SK-N-SH (cell line): ENCODE data around the gene ETF1. TPM values are rescaled to one million over a fixed set of nuclear protein-coding genes. Genes with fewer than 3 reads are reported as not detected.
A peak's percentile ranks its signal among the peaks of the same experiment; 100 is the strongest.

Experiments used
- CTCF ChIA-PET: fragments of 300-600, 350-600 bp; formaldehyde crosslinking; extraction: SDS; loops from one replicate; lab custom pipeline; 2021; lab: Yijun Ruan, JAX
- POLR2A ChIA-PET: fragments of 350-600 bp; sonication (Branson Sonifier 250); formaldehyde crosslinking; extraction: SDS; loops from one replicate; lab custom pipeline; 2020; ENCODE audit warnings: antibody characterized with exemption, inconsistent platforms; lab: Yijun Ruan, JAX
- DNase-seq: peaks from one replicate; pipeline ENCODE4 v3.0.0; 2012
- H2AFZ ChIP-seq: fragments of 200-600 bp; sonication (generic); 2 replicates; pipeline ENCODE4 v1.8.1; 2016; ENCODE audit warnings: antibody characterized with exemption, mild to moderate bottlenecking, low read depth
- H3F3A ChIP-seq: fragments of 200-600 bp; sonication (generic); replicated peaks from 2 replicates; pipeline ENCODE3; 2016; ENCODE audit warnings: antibody characterized with exemption, mild to moderate bottlenecking; ENCODE audit not compliant: insufficient read depth
- H3K27ac ChIP-seq, 2 experiments: fragments of 200-500 bp in 1 of 2; fragments of 200-600 bp in 1 of 2; sonication (Bioruptor generic) in 1 of 2; sonication (generic), shearing (Covaris generic) in 1 of 2; 2 replicates each; pipeline versions ENCODE4 v1.5.1 to v1.6.1; 2014 to 2016; ENCODE audit warnings: low read depth in 2 of 2, inconsistent platforms in 1 of 2, low read length in 1 of 2, mild to moderate bottlenecking in 1 of 2, mixed read lengths in 1 of 2
- H3K27me3 ChIP-seq: fragments of 200-600 bp; sonication (generic), shearing (Covaris generic); 2 replicates; pipeline ENCODE4 v1.6.1; 2016; ENCODE audit warnings: mixed run types; ENCODE audit not compliant: insufficient read depth
- H3K36me3 ChIP-seq, 2 experiments: fragments of 200-500 bp in 1 of 2; fragments of 200-600 bp in 1 of 2; sonication (Bioruptor generic) in 1 of 2; sonication (generic) in 1 of 2; replicated peaks in 1 of 2; 2 replicates each; pipeline versions ENCODE3 to v1.5.1; 2014 to 2016; ENCODE audit warnings: low read length in 1 of 2, mild to moderate bottlenecking in 1 of 2; ENCODE audit not compliant: insufficient read depth in 2 of 2, control insufficient read depth in 1 of 2
- H3K4me1 ChIP-seq, 2 experiments: fragments of 200-500 bp in 1 of 2; fragments of 200-600 bp in 1 of 2; sonication (Bioruptor generic) in 1 of 2; sonication (generic), shearing (Covaris generic) in 1 of 2; 2 replicates each; pipeline versions ENCODE4 v1.5.1 to v1.6.1; 2014 to 2016; ENCODE audit warnings: low read depth in 1 of 2, low read length in 1 of 2, mixed run types in 1 of 2; ENCODE audit not compliant: insufficient read depth in 2 of 2, control insufficient read depth in 1 of 2
- H3K4me2 ChIP-seq: fragments of 200-600 bp; sonication (generic), shearing (Covaris generic); 2 replicates; pipeline ENCODE4 v1.6.1; 2017; ENCODE audit warnings: mixed run types
- H3K4me3 ChIP-seq, 2 experiments: fragments of 200-500 bp in 1 of 2; fragments of 200-600 bp in 1 of 2; sonication (Bioruptor generic) in 1 of 2; sonication (generic), shearing (Covaris generic) in 1 of 2; 2 replicates each; pipeline versions ENCODE4 v1.5.1 to v1.8.1; 2014 to 2016; ENCODE audit warnings: low read depth in 2 of 2, inconsistent platforms in 1 of 2, low read length in 1 of 2, mild to moderate bottlenecking in 1 of 2, mixed read lengths in 1 of 2, moderate library complexity in 1 of 2
- H3K79me2 ChIP-seq: fragments of 200-600 bp; sonication (generic); 2 replicates; pipeline ENCODE4 v1.8.1; 2017; ENCODE audit warnings: mild to moderate bottlenecking; ENCODE audit not compliant: insufficient read depth
- H3K9ac ChIP-seq: fragments of 200-600 bp; sonication (generic); 2 replicates; pipeline ENCODE4 v1.6.1; 2017; ENCODE audit warnings: mixed run types
- H3K9me2 ChIP-seq: fragments of 200-600 bp; sonication (generic); 2 replicates; pipeline ENCODE4 v1.6.1; 2017; ENCODE audit warnings: mixed run types
- H3K9me3 ChIP-seq: fragments of 200-600 bp; sonication (generic); 2 replicates; pipeline ENCODE4 v1.6.1; 2017; ENCODE audit warnings: mixed run types, mild to moderate bottlenecking, moderate library complexity
- H4K20me1 ChIP-seq: fragments of 200-600 bp; sonication (generic); 2 replicates; pipeline ENCODE4 v1.6.1; 2017; ENCODE audit warnings: mild to moderate bottlenecking, mixed run types; ENCODE audit not compliant: insufficient read depth
- CHD2 ChIP-seq: fragments of 150-350 bp; IDR thresholded peaks from 2 replicates; pipeline ENCODE4 v1.6.1; 2018; ENCODE audit warnings: low read length; ENCODE audit not compliant: partially characterized antibody
- EP300 ChIP-seq, 2 experiments: IDR thresholded peaks; 2 replicates each; pipeline versions ENCODE4 v1.4.0 to v1.6.1; 2012; ENCODE audit warnings: borderline replicate concordance in 1 of 2, low read depth in 1 of 2, low read length in 1 of 2
- FOSL2 ChIP-seq: IDR thresholded peaks from 2 replicates; pipeline ENCODE4 v1.4.0; 2012; ENCODE audit warnings: low read depth, mild to moderate bottlenecking, moderate library complexity, borderline replicate concordance
- FOXJ3 ChIP-seq: sonication (generic); formaldehyde crosslinking; IDR thresholded peaks from 2 replicates; pipeline ENCODE4 v1.5.1; 2020; ENCODE audit warnings: mild to moderate bottlenecking, missing genetic modification reagents
- GATA2 ChIP-seq: sonication (generic); formaldehyde crosslinking; IDR thresholded peaks from 2 replicates; pipeline ENCODE4 v1.5.0; 2020; ENCODE audit warnings: mild to moderate bottlenecking, missing genetic modification reagents
- JUND ChIP-seq: IDR thresholded peaks from 2 replicates; pipeline ENCODE4 v1.4.0; 2012
- MEF2A ChIP-seq: IDR thresholded peaks from 2 replicates; pipeline ENCODE4 v1.4.0; 2012; ENCODE audit warnings: low read depth, borderline replicate concordance
- MXI1 ChIP-seq: IDR thresholded peaks from 2 replicates; pipeline ENCODE4 v1.6.1; 2012; ENCODE audit warnings: mild to moderate bottlenecking, low read depth, low read length, improper control_type of control experiment
- NFIC ChIP-seq: IDR thresholded peaks from 2 replicates; pipeline ENCODE4 v1.4.0; 2012; ENCODE audit warnings: borderline replicate concordance
- NRF1 ChIP-seq: IDR thresholded peaks from 2 replicates; pipeline ENCODE4 v1.6.1; 2012; ENCODE audit warnings: low read depth, mild to moderate bottlenecking, low read length
- POLR2AphosphoS5 ChIP-seq: IDR thresholded peaks from 2 replicates; pipeline ENCODE4 v1.6.1; 2012; ENCODE audit warnings: low read depth, low read length
- RAD21 ChIP-seq: IDR thresholded peaks from 2 replicates; pipeline ENCODE4 v1.6.1; 2012; ENCODE audit warnings: mild to moderate bottlenecking, low read length
- RCOR1 ChIP-seq: fragments of 150-350 bp; IDR thresholded peaks from 2 replicates; pipeline ENCODE4 v1.6.1; 2017; ENCODE audit warnings: antibody characterized with exemption, low read length
- RFX5 ChIP-seq: IDR thresholded peaks from 2 replicates; pipeline ENCODE4 v1.6.1; 2012; ENCODE audit warnings: mild to moderate bottlenecking, improper control_type of control experiment, low read length
- RXRA ChIP-seq: IDR thresholded peaks from 2 replicates; pipeline ENCODE4 v1.4.0; 2012; ENCODE audit warnings: low read depth, mild to moderate bottlenecking, borderline replicate concordance
- SMC3 ChIP-seq: IDR thresholded peaks from 2 replicates; pipeline ENCODE4 v1.6.1; 2012; ENCODE audit warnings: low read depth, low read length, improper control_type of control experiment
- TAF1 ChIP-seq: IDR thresholded peaks from 2 replicates; pipeline ENCODE4 v1.6.1; 2012; ENCODE audit warnings: low read depth, mild to moderate bottlenecking, low read length, moderate library complexity, borderline replicate concordance
- WGBS: methylation state at CpG from one replicate; pipeline ENCODE4 v1.1.6; 2017; ENCODE audit warnings: low lambda C conversion rate; 5-methylcytosine and 5-hydroxymethylcytosine counted together
- polyA plus RNA-seq, 3 experiments: library from polyadenylated mRNA; depleted of rRNA; stranded (reverse); fragments of >200 nt; gene quantifications; 2 replicates each; pipeline ENCODE4 v1.2.3, GENCODE V29; 2012
- TF ChIP-seq, protein P1 (sequence below): IDR thresholded peaks from 2 replicates; pipeline ENCODE4 v1.6.1; 2012; ENCODE audit warnings: mild to moderate bottlenecking, low read depth, low read length, moderate library complexity
- TF ChIP-seq, protein P2 (sequence below): IDR thresholded peaks from 2 replicates; pipeline ENCODE4; 2012
- TF ChIP-seq, protein P3 (sequence below): IDR thresholded peaks from 2 replicates; pipeline ENCODE4 v1.4.0; 2012; ENCODE audit warnings: low read depth, borderline replicate concordance
- TF ChIP-seq, protein P4 (sequence below): IDR thresholded peaks from 2 replicates; pipeline ENCODE4 v1.4.0; 2012; ENCODE audit warnings: low read depth
- TF ChIP-seq, protein P5 (sequence below): fragments of 150-350 bp; IDR thresholded peaks from 2 replicates; pipeline ENCODE4 v1.6.1; 2016; ENCODE audit warnings: mild to moderate bottlenecking, low read depth, low read length
- TF ChIP-seq, protein P6 (sequence below): fragments of 150-350 bp; IDR thresholded peaks from 2 replicates; pipeline ENCODE4 v1.6.1; 2017; ENCODE audit warnings: antibody characterized with exemption, low read length, low read depth, borderline replicate concordance
- TF ChIP-seq, protein P7 (sequence below): IDR thresholded peaks from 2 replicates; pipeline ENCODE4 v1.4.0; 2012; ENCODE audit warnings: low read depth, borderline replicate concordance

The ETF1 gene
- polyA plus RNA-seq, 1 of the 3 experiments (the other 2 are of a cell fraction), result 36.7 TPM

DNA sequence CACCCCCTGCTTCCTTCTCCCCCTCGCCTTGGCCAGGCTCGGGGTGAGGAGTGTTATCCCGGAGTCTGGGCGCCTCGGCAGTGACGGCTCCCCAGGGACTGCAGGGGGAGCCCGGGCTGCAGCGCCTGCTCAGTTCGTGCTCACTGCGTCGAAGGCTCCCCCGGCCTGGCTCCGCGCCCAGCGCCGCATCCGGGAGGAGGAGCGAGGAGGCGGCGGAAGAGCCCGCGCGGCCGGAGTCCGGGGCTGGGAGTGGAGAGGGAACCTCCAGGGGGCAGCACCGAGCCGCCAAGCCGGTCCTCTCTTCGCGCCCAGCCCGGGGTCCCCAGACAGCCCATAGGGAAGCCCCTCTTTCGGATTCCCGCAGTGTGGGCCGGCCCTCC, 79.0 kb downstream of the ETF1 start:
- ChIA-PET POLR2A (interaction anchor here (1.5 to 3.2 kb wide), 5 partner anchors 14 to 79 kb away, joined by 4 to 22 read pairs (median 16); partner anchors contain the start of gene ETF1), CTCF (interaction anchor here (0.6 to 11.7 kb wide), 25 partner anchors 9 to 939 kb away, joined by 3 to 196 read pairs (median 5); partner anchors contain the start of genes ETF1, KDM3B and SPATA24)
- H3K4me2 ChIP-seq, result peak overlapping the region; percentile 98
- no peaks in the 10 kb centered on the region for H3K27me3 ChIP-seq
- peak overlapping the region; percentile 96 to 99 for H3K27ac ChIP-seq
- H2AFZ ChIP-seq, result peak overlapping the region; percentile 89; the same call in 1 of the 2 replicates
- DNase-seq, result peak; percentile 95
- peaks cover 34% of the 10 kb centered on the region for H4K20me1 ChIP-seq
- no peaks in the 10 kb centered on the region for H3K9me3 ChIP-seq
- WGBS, result no CpG with 5 or more reads among the region's 34 CpGs
- peaks cover 21% of the 10 kb centered on the region for H3F3A ChIP-seq
- peak overlapping the region; percentile 81 to 83 for H3K4me3 ChIP-seq
- H3K79me2 ChIP-seq, result peaks cover 12% of the 10 kb centered on the region; the same call in 1 of the 2 replicates
- peaks cover 0 to 13% of the 10 kb centered on the region in 2 experiments for H3K36me3 ChIP-seq
- H3K9ac ChIP-seq, result peak overlapping the region; percentile 97
- peaks cover 9 to 19% of the 10 kb centered on the region in 2 experiments; a peak in 1 of 4 replicates for H3K4me1 ChIP-seq
- no peaks in the 10 kb centered on the region for H3K9me2 ChIP-seq
- TF ChIP-seq, protein P1, sequence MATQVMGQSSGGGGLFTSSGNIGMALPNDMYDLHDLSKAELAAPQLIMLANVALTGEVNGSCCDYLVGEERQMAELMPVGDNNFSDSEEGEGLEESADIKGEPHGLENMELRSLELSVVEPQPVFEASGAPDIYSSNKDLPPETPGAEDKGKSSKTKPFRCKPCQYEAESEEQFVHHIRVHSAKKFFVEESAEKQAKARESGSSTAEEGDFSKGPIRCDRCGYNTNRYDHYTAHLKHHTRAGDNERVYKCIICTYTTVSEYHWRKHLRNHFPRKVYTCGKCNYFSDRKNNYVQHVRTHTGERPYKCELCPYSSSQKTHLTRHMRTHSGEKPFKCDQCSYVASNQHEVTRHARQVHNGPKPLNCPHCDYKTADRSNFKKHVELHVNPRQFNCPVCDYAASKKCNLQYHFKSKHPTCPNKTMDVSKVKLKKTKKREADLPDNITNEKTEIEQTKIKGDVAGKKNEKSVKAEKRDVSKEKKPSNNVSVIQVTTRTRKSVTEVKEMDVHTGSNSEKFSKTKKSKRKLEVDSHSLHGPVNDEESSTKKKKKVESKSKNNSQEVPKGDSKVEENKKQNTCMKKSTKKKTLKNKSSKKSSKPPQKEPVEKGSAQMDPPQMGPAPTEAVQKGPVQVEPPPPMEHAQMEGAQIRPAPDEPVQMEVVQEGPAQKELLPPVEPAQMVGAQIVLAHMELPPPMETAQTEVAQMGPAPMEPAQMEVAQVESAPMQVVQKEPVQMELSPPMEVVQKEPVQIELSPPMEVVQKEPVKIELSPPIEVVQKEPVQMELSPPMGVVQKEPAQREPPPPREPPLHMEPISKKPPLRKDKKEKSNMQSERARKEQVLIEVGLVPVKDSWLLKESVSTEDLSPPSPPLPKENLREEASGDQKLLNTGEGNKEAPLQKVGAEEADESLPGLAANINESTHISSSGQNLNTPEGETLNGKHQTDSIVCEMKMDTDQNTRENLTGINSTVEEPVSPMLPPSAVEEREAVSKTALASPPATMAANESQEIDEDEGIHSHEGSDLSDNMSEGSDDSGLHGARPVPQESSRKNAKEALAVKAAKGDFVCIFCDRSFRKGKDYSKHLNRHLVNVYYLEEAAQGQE, result no peak
- TF ChIP-seq, protein P2, sequence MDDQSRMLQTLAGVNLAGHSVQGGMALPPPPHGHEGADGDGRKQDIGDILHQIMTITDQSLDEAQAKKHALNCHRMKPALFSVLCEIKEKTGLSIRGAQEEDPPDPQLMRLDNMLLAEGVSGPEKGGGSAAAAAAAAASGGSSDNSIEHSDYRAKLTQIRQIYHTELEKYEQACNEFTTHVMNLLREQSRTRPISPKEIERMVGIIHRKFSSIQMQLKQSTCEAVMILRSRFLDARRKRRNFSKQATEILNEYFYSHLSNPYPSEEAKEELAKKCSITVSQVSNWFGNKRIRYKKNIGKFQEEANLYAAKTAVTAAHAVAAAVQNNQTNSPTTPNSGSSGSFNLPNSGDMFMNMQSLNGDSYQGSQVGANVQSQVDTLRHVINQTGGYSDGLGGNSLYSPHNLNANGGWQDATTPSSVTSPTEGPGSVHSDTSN, result 0 out of 2 replicates have a peak, but pooled peaks have one; percentile 18
- TF ChIP-seq RFX5, result no peak
- TF ChIP-seq JUND, result no peak
- TF ChIP-seq, protein P3, sequence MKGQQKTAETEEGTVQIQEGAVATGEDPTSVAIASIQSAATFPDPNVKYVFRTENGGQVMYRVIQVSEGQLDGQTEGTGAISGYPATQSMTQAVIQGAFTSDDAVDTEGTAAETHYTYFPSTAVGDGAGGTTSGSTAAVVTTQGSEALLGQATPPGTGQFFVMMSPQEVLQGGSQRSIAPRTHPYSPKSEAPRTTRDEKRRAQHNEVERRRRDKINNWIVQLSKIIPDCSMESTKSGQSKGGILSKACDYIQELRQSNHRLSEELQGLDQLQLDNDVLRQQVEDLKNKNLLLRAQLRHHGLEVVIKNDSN, result no peak
- TF ChIP-seq, protein P4, sequence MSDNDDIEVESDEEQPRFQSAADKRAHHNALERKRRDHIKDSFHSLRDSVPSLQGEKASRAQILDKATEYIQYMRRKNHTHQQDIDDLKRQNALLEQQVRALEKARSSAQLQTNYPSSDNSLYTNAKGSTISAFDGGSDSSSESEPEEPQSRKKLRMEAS, result peak; percentile 74
- TF ChIP-seq, protein P5, sequence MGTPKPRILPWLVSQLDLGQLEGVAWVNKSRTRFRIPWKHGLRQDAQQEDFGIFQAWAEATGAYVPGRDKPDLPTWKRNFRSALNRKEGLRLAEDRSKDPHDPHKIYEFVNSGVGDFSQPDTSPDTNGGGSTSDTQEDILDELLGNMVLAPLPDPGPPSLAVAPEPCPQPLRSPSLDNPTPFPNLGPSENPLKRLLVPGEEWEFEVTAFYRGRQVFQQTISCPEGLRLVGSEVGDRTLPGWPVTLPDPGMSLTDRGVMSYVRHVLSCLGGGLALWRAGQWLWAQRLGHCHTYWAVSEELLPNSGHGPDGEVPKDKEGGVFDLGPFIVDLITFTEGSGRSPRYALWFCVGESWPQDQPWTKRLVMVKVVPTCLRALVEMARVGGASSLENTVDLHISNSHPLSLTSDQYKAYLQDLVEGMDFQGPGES, result no peak
- TF ChIP-seq CHD2, result no peak
- peak; percentile 55 for TF ChIP-seq SMC3
- TF ChIP-seq, protein P6, sequence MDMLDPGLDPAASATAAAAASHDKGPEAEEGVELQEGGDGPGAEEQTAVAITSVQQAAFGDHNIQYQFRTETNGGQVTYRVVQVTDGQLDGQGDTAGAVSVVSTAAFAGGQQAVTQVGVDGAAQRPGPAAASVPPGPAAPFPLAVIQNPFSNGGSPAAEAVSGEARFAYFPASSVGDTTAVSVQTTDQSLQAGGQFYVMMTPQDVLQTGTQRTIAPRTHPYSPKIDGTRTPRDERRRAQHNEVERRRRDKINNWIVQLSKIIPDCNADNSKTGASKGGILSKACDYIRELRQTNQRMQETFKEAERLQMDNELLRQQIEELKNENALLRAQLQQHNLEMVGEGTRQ, result no peak
- no peak for TF ChIP-seq FOSL2
- TF ChIP-seq POLR2AphosphoS5, result peak; percentile 81
- peak; percentile 64 for TF ChIP-seq RAD21
- TF ChIP-seq NRF1, result peak; percentile 60
- no peak for TF ChIP-seq EP300 (IDR thresholded peaks at IDR 0.05; ENCODE audit: borderline replicate concordance in 1 of 2, low read depth in 1 of 2, low read length in 1 of 2)
- peak; percentile 60; the same call in 1 of the 2 replicates for TF ChIP-seq TAF1
- TF ChIP-seq GATA2 (CRISPR knock-in tag), result 0 out of 2 replicates have a peak, but pooled peaks have one; percentile 8
- no peak for TF ChIP-seq MEF2A
- TF ChIP-seq NFIC, result peak; percentile 89
- TF ChIP-seq, protein P7, sequence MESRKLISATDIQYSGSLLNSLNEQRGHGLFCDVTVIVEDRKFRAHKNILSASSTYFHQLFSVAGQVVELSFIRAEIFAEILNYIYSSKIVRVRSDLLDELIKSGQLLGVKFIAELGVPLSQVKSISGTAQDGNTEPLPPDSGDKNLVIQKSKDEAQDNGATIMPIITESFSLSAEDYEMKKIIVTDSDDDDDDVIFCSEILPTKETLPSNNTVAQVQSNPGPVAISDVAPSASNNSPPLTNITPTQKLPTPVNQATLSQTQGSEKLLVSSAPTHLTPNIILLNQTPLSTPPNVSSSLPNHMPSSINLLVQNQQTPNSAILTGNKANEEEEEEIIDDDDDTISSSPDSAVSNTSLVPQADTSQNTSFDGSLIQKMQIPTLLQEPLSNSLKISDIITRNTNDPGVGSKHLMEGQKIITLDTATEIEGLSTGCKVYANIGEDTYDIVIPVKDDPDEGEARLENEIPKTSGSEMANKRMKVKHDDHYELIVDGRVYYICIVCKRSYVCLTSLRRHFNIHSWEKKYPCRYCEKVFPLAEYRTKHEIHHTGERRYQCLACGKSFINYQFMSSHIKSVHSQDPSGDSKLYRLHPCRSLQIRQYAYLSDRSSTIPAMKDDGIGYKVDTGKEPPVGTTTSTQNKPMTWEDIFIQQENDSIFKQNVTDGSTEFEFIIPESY, result no peak
- no peak for TF ChIP-seq RXRA
- no peak for TF ChIP-seq RCOR1
- no peak for TF ChIP-seq FOXJ3 (CRISPR knock-in tag)
- TF ChIP-seq MXI1, result no peak
